COLO829 (cell line): Measurements from ENCODE around the gene TDP1.

ENCODE experiments used
- DNase-seq: peaks from one replicate; pipeline ENCODE4 v3.0.0; 2012; ENCODE audit warnings: low spot score

The TDP1 gene

DNA sequence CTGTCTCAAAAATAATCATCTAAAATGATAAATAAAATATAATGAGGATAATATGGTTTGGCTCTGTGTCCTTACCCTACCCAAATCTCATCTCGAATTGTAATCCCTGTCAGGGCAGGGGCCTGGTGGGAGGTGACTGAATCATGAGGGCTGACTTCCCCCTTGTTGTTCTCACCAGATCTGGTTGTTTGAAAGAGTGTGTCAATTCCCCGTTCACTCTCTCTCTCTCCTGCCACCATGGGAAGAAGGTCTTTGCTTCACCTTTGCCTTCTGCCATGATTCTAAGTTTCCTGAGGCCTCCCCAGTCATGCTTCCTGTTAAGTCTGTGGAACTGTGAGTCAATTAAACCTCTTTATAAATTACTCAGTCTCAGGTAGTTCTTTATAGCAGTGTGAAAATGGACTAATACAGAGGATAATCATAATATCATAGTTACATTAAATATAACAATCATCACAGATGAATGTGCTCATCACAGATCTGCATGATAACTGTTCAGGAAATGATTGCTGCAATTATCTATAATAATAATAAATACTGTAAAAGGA is 13.8 kb upstream of the TDP1 start:
- no peak for DNase-seq

GRCh38 chr14:89947344-89947743 is 8.4 kb upstream of the TDP1 start:
- no peak for DNase-seq

DNA sequence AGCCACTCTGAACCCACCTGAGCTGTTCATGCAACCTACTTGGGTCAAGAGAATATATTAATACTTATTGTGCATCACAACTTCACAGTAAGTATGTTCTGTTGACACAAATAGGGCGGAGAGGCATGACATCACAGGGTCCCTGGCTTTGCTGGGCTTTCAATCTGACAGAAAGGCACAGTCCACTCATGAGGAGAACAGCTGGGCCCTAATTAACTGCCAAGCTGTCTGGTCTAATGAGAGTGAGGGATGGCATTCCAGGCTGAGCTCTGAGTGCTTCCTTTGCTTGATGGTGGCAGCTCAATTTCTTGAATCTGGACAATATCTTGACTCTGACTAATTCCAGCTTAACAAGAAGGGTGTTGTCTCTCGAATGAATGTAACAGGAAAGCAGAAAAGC is 3.2 kb upstream of the TDP1 start:
- no peak for DNase-seq

DNA sequence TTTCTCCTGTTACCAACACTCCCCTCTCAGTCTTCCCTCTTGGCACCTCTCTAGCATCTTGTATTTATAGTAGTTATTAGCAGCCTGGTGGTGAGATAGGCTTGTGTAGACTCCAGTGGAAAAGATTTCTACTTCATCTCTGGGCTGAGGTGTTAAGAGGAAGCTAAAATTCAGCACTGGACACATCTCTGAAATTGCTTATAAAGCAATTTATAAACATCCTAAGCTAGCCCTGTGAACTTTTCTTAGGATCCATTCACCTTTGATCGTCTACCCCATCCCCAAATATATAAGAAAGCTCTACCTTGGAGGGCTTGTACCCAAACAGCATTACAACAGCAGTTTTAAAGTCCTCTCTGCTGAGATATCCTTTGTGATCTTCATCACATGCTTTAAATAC is 2.1 kb upstream of the TDP1 start:
- no peak for DNase-seq

DNA sequence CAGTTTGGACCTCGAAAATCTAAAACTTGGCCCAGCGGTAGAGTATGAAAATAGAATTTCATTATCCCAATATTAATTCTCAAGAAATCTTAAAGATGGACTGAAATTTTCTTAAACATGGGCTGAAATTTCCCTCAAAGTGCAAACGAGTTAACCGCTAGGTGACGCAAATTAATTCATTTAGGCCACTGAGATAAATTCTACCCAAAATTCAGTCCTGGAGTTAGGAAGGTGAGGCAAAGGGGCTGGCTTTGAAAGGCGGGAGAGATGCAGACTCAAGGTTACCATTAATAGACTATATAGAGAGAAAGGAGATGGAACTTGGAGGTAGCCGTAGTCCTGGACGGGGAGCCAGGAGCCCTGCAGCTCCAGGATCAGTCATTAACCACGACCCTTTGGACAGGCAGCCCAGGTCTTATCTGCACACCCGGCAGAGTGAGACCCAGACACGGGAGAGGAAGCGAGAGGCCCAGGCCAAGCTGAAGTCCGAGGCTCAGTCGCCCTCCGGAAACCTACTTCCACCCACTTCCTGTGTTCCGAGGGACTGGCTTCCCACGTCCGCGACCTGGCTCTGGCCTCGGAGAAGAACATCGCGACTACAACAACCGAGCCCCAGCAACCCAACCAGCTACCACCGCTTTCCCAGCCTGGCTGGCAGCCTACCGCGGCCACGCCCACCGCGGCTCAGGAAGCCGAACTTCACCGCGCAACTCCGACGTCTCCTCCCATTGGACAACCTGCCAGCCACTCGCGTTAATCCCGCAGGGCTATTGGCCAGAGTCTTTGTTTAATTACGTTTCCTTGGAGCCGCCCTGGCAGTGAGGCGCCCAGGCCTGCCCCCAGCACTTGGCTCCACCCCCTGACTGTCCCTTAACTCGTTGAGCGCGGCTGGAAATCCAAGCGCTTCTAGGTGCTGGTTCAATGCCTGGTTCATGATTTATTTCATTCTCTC is 1.4 kb upstream of the TDP1 start, which contains the start of gene EFCAB11:
Gene EFCAB11 (minus strand): TSS at position 661 of the 952 bp plus-strand sequence. CDS start 70 bp downstream, at position 591.
- DNase-seq = peak; percentile 97

- DNase-seq = no peak
Measured at GRCh38 chr14:89955022-89955744, 544 bp upstream of the TDP1 start.

GRCh38 chr14:89956661-89957009 is 908 bp downstream of the TDP1 start:
- DNase-seq = no peak

DNA sequence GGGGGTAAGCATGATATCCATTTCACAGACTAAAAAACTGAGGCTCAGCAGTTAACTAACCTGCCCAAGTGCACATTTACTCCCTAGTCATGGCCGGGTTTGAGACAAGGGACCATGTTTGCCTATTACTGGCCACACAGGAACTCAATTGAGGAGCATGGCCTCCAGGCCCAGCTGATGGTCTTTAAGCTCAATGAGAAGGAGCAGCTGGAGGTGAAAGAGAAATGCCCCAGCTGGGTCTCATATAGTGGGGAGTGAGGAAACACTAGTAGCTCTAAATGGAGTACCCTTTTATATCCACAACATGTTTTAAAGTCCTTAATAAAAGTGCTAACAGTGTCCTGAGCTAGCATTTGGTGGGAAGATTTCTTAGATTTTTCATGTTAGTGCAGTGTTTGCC is 1.6 kb downstream of the TDP1 start:
- DNase-seq = no peak

DNA sequence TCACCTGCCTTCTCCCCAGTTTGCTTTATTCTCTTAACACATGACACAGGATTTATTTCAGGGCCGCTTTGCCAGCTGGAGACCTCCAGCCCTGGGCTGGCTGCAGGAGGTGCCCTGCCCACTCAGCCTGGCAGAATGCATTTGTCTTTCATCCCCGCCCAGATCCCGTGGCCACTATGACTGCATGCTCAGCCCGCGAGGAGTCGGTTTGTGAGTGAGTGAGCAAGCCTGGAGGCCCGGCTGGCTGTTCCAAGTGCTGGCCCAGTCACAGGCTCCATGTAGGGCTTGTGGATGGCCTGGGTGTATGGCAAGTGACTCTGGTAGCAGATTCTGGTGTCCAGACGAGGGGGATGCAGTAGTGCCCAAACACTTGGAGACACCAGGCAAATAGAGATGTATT is 2.1 kb downstream of the TDP1 start:
- DNase-seq = no peak

DNA sequence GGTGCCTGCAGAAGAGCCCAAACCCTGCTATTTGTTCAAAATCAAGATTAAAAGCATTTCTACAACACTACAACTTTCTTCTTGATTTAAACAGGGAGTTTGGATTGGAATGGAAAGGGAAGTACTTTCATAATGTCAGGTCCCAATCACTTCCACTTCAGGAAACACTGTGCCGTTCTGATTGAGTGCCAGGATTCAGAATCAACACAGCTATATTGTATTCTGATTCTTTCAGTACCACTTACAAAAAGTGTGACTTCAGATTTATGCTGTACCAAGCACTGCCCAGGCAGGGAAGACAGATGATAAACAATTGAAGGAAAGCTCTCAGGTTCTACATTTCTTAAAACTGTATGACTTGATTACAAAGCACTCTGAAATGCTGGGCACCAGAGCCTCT is 3.2 kb downstream of the TDP1 start:
- no peak for DNase-seq

GRCh38 chr14:89959853-89960445 is 4.2 kb downstream of the TDP1 start:
- no peak for DNase-seq

DNA sequence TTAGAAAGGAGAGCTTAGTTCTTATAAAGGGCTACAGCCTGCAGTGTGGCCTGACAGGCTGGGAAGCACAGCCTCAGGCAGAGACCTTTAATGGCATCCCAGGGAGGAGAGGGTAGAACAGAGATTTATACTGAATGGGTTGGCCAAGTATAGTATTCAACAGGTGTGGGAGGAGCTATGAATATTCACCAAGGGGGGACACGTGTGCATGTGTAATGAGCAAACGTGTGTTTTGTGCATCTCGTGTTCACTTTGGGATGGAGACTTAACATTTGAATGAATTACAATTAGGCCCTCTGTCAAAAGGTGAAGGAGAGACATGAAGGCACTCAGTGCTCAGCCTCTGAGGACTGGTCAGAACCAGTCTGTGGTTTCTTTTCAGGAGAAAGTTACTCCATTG is 5.2 kb downstream of the TDP1 start:
- DNase-seq = no peak

- no peak for DNase-seq
Measured at GRCh38 chr14:89963288-89963978, 7.7 kb downstream of the TDP1 start.

DNA sequence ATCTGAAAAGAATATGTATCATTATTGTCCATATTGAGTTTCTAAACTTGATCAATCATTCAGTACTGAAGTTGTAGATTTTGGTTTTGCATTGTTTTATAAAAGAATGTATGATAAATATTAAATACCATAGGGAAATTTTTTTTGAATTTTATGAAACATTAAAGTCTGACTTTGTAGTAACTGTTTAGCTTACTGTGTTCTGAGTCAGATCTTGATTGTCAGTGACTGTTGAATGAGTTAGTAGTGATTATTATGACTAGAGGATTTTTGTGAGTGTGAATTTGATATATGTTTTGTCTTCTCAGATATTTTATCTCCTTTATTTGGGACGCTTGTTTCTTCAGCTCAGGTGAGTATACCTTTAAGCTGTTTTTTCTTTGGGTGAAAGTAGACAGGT is 10.1 kb downstream of the TDP1 start:
- no peak for DNase-seq

- DNase-seq = peak; percentile 91
Measured at GRCh38 chr14:89973234-89973823, 17.6 kb downstream of the TDP1 start.

DNA sequence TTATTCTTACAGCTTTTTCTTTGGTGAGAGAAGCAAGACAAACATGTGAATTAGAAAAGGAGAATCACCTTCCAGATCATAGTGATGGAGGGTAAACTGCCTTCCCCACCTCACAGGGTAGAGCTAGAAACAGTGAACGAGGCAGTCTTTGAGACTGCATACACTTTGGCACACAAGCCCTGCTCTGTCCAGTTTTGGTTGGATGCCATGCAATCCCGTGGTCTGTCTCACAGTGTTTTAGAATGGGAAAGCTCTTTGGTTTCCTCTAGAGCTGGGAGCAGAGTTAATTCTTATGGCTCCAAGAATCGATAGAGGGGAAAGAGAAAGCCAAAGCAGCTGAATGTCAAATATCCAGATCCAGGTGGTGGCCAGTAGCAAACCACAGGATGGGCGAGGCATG is 21.9 kb downstream of the TDP1 start:
- DNase-seq = no peak

DNA sequence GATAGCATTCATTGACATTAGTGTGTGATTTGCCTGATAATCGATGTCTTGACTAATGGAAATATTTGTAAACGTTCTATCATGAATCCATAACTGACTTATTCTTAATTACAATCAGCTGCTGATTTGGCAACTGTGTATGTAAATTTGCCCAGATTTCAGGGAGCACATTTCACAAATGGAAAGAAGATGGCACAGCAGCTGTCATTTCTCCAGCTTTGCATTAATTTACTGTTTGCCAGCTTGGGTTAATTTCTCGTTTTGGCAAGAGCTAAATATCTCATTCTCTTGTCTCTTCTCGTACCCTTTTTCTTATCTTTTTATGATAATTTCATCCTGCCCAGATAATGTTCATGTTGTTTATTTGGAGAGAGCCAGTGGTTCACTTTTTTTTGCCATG is 22.9 kb downstream of the TDP1 start:
- no peak for DNase-seq

GRCh38 chr14:89983375-89983774 is 27.6 kb downstream of the TDP1 start:
- no peak for DNase-seq

DNA sequence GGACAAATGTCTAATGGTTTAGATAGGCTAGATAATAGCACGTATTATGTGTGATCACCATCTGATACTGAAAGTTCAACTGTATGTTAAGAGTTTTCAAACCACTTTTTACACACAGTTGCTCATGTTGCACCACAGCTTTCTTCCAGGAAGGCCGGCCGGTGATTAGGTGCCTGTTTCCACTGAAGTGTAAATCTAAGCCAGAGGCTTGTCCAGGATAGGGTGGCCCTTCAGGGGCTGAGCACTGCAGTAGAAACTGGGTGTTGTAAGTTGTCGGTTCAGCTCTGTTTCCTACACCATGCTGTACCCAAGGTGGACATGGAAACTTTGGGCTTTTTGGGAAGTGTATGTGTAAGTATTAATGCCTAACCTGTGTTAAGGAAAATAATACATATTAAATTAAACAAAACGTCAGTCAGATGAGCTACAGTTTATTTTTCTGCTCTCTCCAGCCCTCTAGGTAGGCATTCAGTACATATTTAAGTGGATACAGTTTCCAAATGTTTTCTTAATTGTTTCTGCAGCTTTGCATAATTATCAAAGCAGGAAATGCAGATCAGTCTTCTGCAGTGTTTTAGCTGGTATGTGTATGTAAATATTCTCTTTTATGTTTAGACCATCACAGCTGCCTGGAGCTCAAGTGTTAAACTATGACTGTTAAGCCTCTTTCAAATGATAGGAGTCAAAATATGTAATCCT is 30.9 kb downstream of the TDP1 start:
- no peak for DNase-seq

DNA sequence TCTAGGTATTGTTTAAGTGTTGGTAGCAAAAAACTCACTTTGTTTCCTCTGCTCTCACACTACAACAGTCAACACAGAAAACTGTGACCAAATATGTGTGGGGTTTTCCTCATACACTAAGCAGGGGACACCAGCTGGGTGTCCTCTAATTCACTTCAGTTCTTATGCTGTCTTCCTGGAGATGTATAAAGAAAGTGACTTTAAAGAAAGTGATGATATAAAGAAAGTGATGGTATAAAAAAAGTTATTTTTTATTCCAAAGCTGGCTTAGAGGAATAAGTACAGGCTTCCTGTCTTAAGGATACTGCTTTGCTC is 31.4 kb downstream of the TDP1 start:
- no peak for DNase-seq

DNA sequence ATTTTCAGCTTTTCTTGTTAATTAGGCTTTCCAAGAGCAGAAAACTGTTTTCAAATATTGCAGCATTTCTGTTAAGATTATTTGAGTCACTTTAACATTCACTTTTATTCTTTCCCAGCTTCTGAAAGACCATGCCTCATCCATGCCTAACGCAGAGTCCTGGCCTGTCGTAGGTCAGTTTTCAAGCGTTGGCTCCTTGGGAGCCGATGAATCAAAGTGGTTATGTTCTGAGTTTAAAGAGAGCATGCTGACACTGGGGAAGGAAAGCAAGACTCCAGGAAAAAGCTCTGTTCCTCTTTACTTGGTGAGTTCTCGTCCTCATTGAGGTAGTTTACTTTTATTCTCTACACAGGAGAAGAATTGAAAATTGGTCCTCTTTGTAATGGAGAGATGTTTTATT is 33.1 kb downstream of the TDP1 start:
- DNase-seq = no peak
